Measurements from ENCODE around the gene TMEM234. TPM values are rescaled to one million over a fixed set of nuclear protein-coding genes. Genes with fewer than 3 reads are reported as not detected.

The TMEM234 gene
- total RNA-seq, 2 donors from 2014 or later = 20.3 to 27.0 TPM

DNA sequence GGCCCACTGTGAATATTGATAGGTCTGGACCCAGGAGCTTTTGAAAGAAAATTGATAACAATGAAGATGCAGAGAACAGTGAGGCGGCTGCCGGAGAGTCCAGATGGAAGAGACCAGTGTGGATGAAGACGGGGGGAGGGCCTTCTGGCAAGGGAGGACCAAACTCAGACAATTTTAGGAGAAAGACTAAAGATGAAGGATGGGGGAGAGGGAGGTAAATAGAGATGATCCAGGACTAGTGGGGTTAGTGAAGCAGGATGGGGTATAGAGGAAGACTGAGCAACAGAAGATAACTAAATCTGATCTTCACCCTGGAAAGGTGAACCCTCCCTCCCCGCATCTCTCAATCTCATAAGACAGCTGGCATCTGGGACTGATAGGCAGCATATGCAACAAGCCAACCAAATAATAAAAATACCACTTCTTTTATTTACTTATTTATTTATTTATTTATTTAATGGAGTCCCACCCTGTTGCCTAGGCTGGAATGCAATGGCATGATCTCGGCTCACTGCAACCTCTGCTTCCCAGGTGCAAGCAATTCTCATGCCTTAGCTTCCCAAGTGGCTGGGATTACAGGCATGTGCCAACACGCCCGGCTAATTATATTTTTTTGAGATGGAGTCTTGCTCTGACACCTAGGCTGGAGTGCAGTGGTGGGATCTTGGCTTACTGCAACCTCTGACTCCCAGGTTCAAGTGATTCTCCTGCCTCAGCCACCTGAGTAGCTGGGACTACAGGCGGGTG lies 10.6 kb upstream of the TMEM234 start:
- TF ChIP-seq CTCF (IDR thresholded peaks at IDR 0.05) = no peak
- Histone ChIP-seq H3K4me3 (no peak overlapping the region), H3K9me3 (no peaks in the 10 kb centered on the region), H3K27me3 (no peaks in the 10 kb centered on the region), H3K36me3 (peaks cover 8% of the 10 kb centered on the region), H3K27ac (no peak overlapping the region), H3K4me1 (no peaks in the 10 kb centered on the region), H3K9ac (ENCODE audit: low read depth in 2 of 2, low read length in 2 of 2) (no peak overlapping the region)
- intact Hi-C loops (cut with DNase I) = no loop called here
- DNase-seq = no peak

GRCh38 chr1:32231843-32232432 lies 9.8 kb upstream of the TMEM234 start:
- DNase-seq = no peak
- H3K27ac ChIP-seq = no peak overlapping the region
- no peak overlapping the region for H3K9ac ChIP-seq (ENCODE audit: low read depth in 2 of 2, low read length in 2 of 2)
- H3K4me3 ChIP-seq = no peak overlapping the region
- H3K4me1 ChIP-seq = no peaks in the 10 kb centered on the region
- no peaks in the 10 kb centered on the region for H3K9me3 ChIP-seq
- no peak for TF ChIP-seq CTCF (IDR thresholded peaks at IDR 0.05)
- H3K36me3 ChIP-seq = peaks cover 13% of the 10 kb centered on the region
- no peaks in the 10 kb centered on the region for H3K27me3 ChIP-seq
- intact Hi-C loops (cut with DNase I) = no loop called here

GRCh38 chr1:32228771-32229170 lies 6.6 kb upstream of the TMEM234 start:
- Histone ChIP-seq H3K9me3 (no peaks in the 10 kb centered on the region), H3K36me3 (peaks cover 13% of the 10 kb centered on the region), H3K9ac (ENCODE audit: low read depth in 2 of 2, low read length in 2 of 2) (no peak overlapping the region), H3K27me3 (no peaks in the 10 kb centered on the region), H3K4me3 (no peak overlapping the region), H3K27ac (no peak overlapping the region), H3K4me1 (no peaks in the 10 kb centered on the region)
- no peak for DNase-seq
- intact Hi-C loops (cut with DNase I) = no loop called here
- TF ChIP-seq CTCF (IDR thresholded peaks at IDR 0.05) = no peak

DNA sequence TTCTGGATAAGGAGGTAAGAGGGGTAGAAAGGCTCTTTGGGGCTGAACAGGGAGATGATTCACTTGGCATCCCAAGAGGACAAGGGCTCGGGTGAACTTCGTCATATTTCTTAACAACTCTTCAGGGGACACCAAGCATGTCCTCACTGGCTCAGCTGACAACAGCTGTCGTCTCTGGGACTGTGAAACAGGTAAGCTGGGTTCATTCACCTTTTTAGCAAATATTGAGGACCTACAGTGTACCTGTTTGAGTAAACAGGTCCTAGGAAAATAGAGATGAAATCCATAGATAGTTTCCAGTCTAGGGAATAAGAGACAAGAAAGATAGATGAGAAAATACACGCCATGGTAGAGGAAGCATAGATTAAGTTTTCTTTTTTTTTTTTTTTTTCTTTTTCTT lies 2.1 kb upstream of the TMEM234 start:
- no peak for DNase-seq
- Histone ChIP-seq H3K4me1 (peaks cover 12% of the 10 kb centered on the region), H3K9ac (ENCODE audit: low read depth in 2 of 2, low read length in 2 of 2) (no peak overlapping the region), H3K4me3 (no peak overlapping the region), H3K9me3 (no peaks in the 10 kb centered on the region), H3K36me3 (peaks cover 13% of the 10 kb centered on the region), H3K27ac (no peak overlapping the region), H3K27me3 (no peaks in the 10 kb centered on the region)
- no peak for TF ChIP-seq CTCF (IDR thresholded peaks at IDR 0.05)
- intact Hi-C loops (cut with DNase I) = no loop called here

- Histone ChIP-seq H3K9me3 (no peaks in the 10 kb centered on the region), H3K27me3 (no peaks in the 10 kb centered on the region), H3K9ac (ENCODE audit: low read depth in 2 of 2, low read length in 2 of 2) (no peak overlapping the region), H3K4me3 (no peak overlapping the region), H3K36me3 (peaks cover 13% of the 10 kb centered on the region), H3K27ac (no peak overlapping the region), H3K4me1 (peaks cover 12% of the 10 kb centered on the region)
- intact Hi-C loops (cut with DNase I) = no loop called here
- TF ChIP-seq CTCF (IDR thresholded peaks at IDR 0.05) = no peak
- DNase-seq = no peak
Measured at GRCh38 chr1:32223683-32224082, 1.5 kb upstream of the TMEM234 start.
